DND-41 (cell line): Measurements from ENCODE around the gene ANKRD13D.

ENCODE experiments used
- ATAC-seq: fragments of 200-7000 bp; cut with Tn5 transposase; 3 replicates; pipeline ENCODE4 v1.9.1; 2021; ENCODE audit warnings: low read depth; ENCODE audit not compliant: insufficient read depth
- DNase-seq: peaks from one replicate; pipeline ENCODE4 v3.0.0-alpha.2; 2020
- H2AFZ ChIP-seq: 2 replicates; pipeline ENCODE4 v1.6.0; 2012; ENCODE audit warnings: low read depth, low read length
- H3K27ac ChIP-seq: 2 replicates; pipeline ENCODE4 v1.5.1; 2012; ENCODE audit warnings: low read length, inconsistent platforms
- H3K27me3 ChIP-seq: fragments of 200-600 bp; sonication (generic); 2 replicates; pipeline ENCODE4 v1.6.0; 2012; ENCODE audit warnings: low read length, mild to moderate bottlenecking, inconsistent platforms; ENCODE audit not compliant: insufficient read depth, poor library complexity
- H3K36me3 ChIP-seq: 2 replicates; pipeline ENCODE4 v1.5.1; 2012; ENCODE audit warnings: low read length, inconsistent platforms; ENCODE audit not compliant: insufficient read depth
- H3K4me1 ChIP-seq: 2 replicates; pipeline ENCODE4 v1.5.1; 2012; ENCODE audit warnings: mild to moderate bottlenecking, low read length; ENCODE audit not compliant: insufficient read depth
- H3K4me2 ChIP-seq: 2 replicates; pipeline ENCODE4 v1.6.0; 2012; ENCODE audit warnings: mild to moderate bottlenecking, moderate library complexity, low read length, inconsistent platforms; ENCODE audit not compliant: insufficient read depth
- H3K4me3 ChIP-seq, 2 experiments: fragments of 200-600 bp in 1 of 2; shearing (Covaris generic) in 1 of 2; 2 replicates each; pipeline ENCODE4 v1.5.1; 2012 to 2016; ENCODE audit warnings: inconsistent platforms in 2 of 2, low read length in 2 of 2, mild to moderate bottlenecking in 2 of 2, low read depth in 1 of 2, moderate library complexity in 1 of 2
- H3K79me2 ChIP-seq: 2 replicates; pipeline ENCODE4 v1.6.0; 2012; ENCODE audit warnings: low read length, inconsistent platforms; ENCODE audit not compliant: insufficient read depth
- H3K9ac ChIP-seq: 2 replicates; pipeline ENCODE4 v1.6.0; 2012; ENCODE audit warnings: low read depth, mild to moderate bottlenecking, inconsistent platforms, low read length, moderate library complexity
- H3K9me3 ChIP-seq: 2 replicates; pipeline ENCODE4 v1.5.1; 2012; ENCODE audit warnings: low read length, moderate library complexity, mild to moderate bottlenecking, inconsistent platforms; ENCODE audit not compliant: insufficient read depth, severe bottlenecking
- H4K20me1 ChIP-seq: 2 replicates; pipeline ENCODE4 v1.6.0; 2012; ENCODE audit warnings: low read length; ENCODE audit not compliant: insufficient read depth
- CTCF ChIP-seq: IDR thresholded peaks from 2 replicates; pipeline ENCODE4 v1.5.1; 2012; ENCODE audit warnings: borderline replicate concordance, low read length, moderate library complexity, mild to moderate bottlenecking; ENCODE audit not compliant: poor library complexity, severe bottlenecking; ENCODE audit errors: extremely low read depth
- EZH2 ChIP-seq: IDR thresholded peaks from 3 replicates; pipeline ENCODE4 v1.6.1; 2012; ENCODE audit warnings: borderline replicate concordance, low read depth, mild to moderate bottlenecking, moderate library complexity, low read length, inconsistent platforms; ENCODE audit not compliant: severe bottlenecking

The ANKRD13D gene

DNA sequence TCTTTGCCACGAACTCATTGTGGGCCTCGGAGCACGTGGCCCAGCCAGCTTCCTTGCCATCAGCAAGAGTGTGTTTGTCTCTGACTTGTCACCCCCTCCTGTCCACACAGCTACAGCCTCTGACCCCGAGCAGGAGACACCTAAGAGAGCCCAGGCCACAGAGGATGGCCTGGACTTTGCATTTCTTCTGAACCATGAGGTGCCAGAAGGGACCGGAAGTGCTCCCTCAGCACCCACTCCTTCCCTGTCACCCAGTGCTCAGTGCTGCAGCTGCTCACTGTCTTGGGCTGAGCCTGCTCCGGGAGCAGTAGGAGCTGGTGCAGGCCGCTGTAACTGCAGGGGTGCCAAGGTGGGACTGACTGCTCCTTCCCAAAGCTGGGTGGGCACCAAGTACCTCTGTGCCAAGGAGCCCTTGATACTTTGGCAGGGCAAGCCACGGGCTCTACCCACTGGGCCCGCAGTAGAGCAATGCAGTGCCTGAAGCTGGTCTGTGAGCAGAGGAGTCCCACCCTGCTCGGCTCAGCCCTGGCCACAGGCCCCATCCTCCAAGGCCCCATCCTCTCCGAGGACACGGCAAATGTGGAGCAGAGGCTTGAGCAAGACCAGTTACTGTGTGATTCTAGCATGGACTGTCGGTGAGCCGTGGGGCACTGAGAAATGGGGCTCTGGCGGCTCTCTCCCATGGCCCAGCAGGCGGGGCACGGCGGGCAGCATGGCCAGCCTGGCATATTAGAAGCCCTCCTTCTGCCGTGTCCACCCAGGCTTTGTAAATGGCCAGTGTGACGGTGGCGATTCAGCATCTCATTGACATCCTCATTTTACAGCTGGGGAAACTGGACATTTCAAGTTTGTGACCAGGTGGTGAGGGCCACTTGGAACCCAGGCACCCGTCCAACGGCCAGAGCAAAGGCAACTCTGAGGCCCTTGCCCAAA is 16.5 kb upstream of the ANKRD13D start:
- H4K20me1 ChIP-seq: peaks cover 73% of the 10 kb centered on the region
- peaks cover 99% of the 10 kb centered on the region for H3K4me1 ChIP-seq
- DNase-seq (peak; percentile 49), ATAC-seq (no peak)
- peaks cover 98% of the 10 kb centered on the region for H3K79me2 ChIP-seq
- peak overlapping the region; percentile 96 for H3K4me2 ChIP-seq
- peaks cover 89% of the 10 kb centered on the region for H3K36me3 ChIP-seq
- TF ChIP-seq EZH2 (no peak), CTCF (no peak)
- H3K4me3 ChIP-seq: peak overlapping the region in 1 of 2 experiments; percentile 35; a peak in 1 of 4 replicates
- peak overlapping the region; percentile 95 for H3K9ac ChIP-seq
- no peak overlapping the region for H2AFZ ChIP-seq
- no peaks in the 10 kb centered on the region for H3K9me3 ChIP-seq
- H3K27ac ChIP-seq: peak overlapping the region; percentile 95
- H3K27me3 ChIP-seq: no peaks in the 10 kb centered on the region

GRCh38 chr11:67273260-67273990 is 15.7 kb upstream of the ANKRD13D start:
- Histone ChIP-seq H3K27me3 (no peaks in the 10 kb centered on the region), H3K4me2 (peak overlapping the region; percentile 96), H3K9me3 (no peaks in the 10 kb centered on the region), H2AFZ (no peak overlapping the region), H3K79me2 (peaks cover 97% of the 10 kb centered on the region), H3K27ac (peak overlapping the region; percentile 95), H3K4me3 (no peak overlapping the region), H3K36me3 (peaks cover 89% of the 10 kb centered on the region), H3K4me1 (peaks cover 99% of the 10 kb centered on the region), H4K20me1 (peaks cover 65% of the 10 kb centered on the region), H3K9ac (peak overlapping the region; percentile 95)
- ATAC-seq (no peak), DNase-seq (no peak)
- TF ChIP-seq CTCF (peak; percentile 8), EZH2 (no peak)

GRCh38 chr11:67274768-67275605 is 14.1 kb upstream of the ANKRD13D start:
- no peak for ATAC-seq
- DNase-seq: no peak
- peaks cover 97% of the 10 kb centered on the region for H3K79me2 ChIP-seq
- H3K4me1 ChIP-seq: peaks cover 87% of the 10 kb centered on the region
- H3K27me3 ChIP-seq: no peaks in the 10 kb centered on the region
- peak overlapping the region; percentile 99 for H3K27ac ChIP-seq
- H3K36me3 ChIP-seq: peaks cover 89% of the 10 kb centered on the region
- peak overlapping the region; percentile 71 for H3K9ac ChIP-seq
- no peak overlapping the region for H2AFZ ChIP-seq
- TF ChIP-seq EZH2 (no peak), CTCF (no peak)
- no peaks in the 10 kb centered on the region for H3K9me3 ChIP-seq
- peak overlapping the region; percentile 86 for H3K4me2 ChIP-seq
- no peak overlapping the region for H3K4me3 ChIP-seq
- peaks cover 54% of the 10 kb centered on the region for H4K20me1 ChIP-seq
